MCF 10A (cell line): ENCODE measurements around the gene RAI1. TPM values are rescaled to one million over a fixed set of nuclear protein-coding genes. Genes with fewer than 3 reads are reported as not detected.

Experiments used
- BruUV-seq: library from RNA; stranded (reverse); fragments of 400-500 nt; replicated peaks from 2 replicates; lab custom pipeline; 2021; lab: Mats Ljungman, UMichigan
- CTCF ChIA-PET: fragments of 300-600 bp; sonication (Branson Sonifier 250); formaldehyde crosslinking; extraction: SDS; loops from one replicate; lab custom pipeline; 2021; ENCODE audit warnings: antibody characterized with exemption, inconsistent platforms; lab: Yijun Ruan, JAX
- POLR2A ChIA-PET: fragments of 300-600, 350-650 bp; sonication (Branson Sonifier 250); formaldehyde crosslinking; extraction: SDS; loops from one replicate; lab custom pipeline; 2020; ENCODE audit warnings: antibody characterized with exemption, inconsistent platforms; lab: Yijun Ruan, JAX
- DNase-seq: peaks from one replicate; pipeline ENCODE4 v3.0.0-alpha.2; 2018; ENCODE audit not compliant: unreplicated experiment
- H3K27ac Mint-ChIP-seq: one replicate; pipeline ENCODE4 v1.8.0; 2022; ENCODE audit warnings: mild to moderate bottlenecking, low read depth, mixed read lengths; ENCODE audit not compliant: unreplicated experiment
- H3K27me3 Mint-ChIP-seq: one replicate; pipeline ENCODE4 v1.8.0; 2022; ENCODE audit warnings: mixed read lengths; ENCODE audit not compliant: insufficient read depth, unreplicated experiment
- H3K36me3 Mint-ChIP-seq: one replicate; pipeline ENCODE4 v1.8.0; 2022; ENCODE audit warnings: mild to moderate bottlenecking, moderate library complexity, mixed read lengths; ENCODE audit not compliant: insufficient read depth, unreplicated experiment
- H3K4me1 Mint-ChIP-seq: one replicate; pipeline ENCODE4 v1.8.0; 2022; ENCODE audit warnings: mixed read lengths; ENCODE audit not compliant: insufficient read depth, unreplicated experiment
- H3K4me3 Mint-ChIP-seq: one replicate; pipeline ENCODE4 v1.8.0; 2022; ENCODE audit warnings: mild to moderate bottlenecking, moderate library complexity, mixed read lengths; ENCODE audit not compliant: unreplicated experiment
- H3K9me3 Mint-ChIP-seq: one replicate; pipeline ENCODE4 v1.8.0; 2022; ENCODE audit warnings: mixed read lengths; ENCODE audit not compliant: unreplicated experiment
- intact Hi-C: fragments of 100-400 bp; cut with micrococcal nuclease; formaldehyde crosslinking; loops from 2 replicates; pipeline ENCODE4 v1.14.1; 2022
- total RNA-seq: library from RNA; stranded (reverse); gene quantifications from 2 replicates; pipeline ENCODE4 v1.2.3, GENCODE V29; 2022
- TF ChIP-seq, protein P1 (sequence below): fragments of 200-600 bp; IDR thresholded peaks from one replicate; pipeline ENCODE4 v1.8.0; 2022; ENCODE audit warnings: antibody characterized with exemption, mild to moderate bottlenecking; ENCODE audit not compliant: unreplicated experiment

Gene RAI1
- total RNA-seq, 1 experiment from 2014 or later = 30.4 TPM

DNA sequence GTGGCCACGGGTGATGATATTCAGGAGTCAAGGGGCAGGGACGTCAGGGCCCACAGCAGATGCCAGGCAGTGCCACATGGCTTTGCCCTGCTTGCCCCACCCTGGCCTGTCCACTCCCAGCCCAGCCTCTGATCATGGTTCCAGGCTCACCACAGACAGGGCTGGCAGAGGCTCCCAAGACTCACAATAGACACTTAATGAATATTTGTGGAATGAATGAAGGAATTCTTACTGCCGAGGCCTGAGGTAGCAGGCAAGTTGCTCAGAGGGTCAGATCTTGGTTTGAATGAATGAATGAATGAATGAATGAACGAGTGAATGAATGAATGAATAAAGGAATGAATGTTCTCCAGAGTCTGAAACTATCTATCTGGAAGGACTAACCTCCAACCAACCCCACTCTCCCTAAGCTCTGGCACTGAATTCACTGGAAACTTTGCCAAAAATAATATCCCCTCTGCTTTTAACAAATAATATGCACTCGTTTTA lies 60.9 kb downstream of the RAI1 start:
- intact Hi-C loops = loop anchor here (5.0 kb wide), 1 partner anchor 50 kb away; no protein-coding TSS in a partner anchor
- Mint-ChIP-seq H3K4me3 (no peak overlapping the region), H3K27ac (peak overlapping the region; percentile 74), H3K9me3 (no peaks in the 10 kb centered on the region), H3K4me1 (peaks cover 54% of the 10 kb centered on the region), H3K36me3 (peaks cover 6% of the 10 kb centered on the region), H3K27me3 (no peaks in the 10 kb centered on the region)
- POLR2A ChIA-PET = no interaction called here
- BruUV-seq = no TSS peak
- CTCF ChIA-PET = interaction anchor here (0.6 kb wide), 1 partner anchor 505 kb away, joined by 4 read pairs; no protein-coding TSS in a partner anchor
- TF ChIP-seq, protein P1, sequence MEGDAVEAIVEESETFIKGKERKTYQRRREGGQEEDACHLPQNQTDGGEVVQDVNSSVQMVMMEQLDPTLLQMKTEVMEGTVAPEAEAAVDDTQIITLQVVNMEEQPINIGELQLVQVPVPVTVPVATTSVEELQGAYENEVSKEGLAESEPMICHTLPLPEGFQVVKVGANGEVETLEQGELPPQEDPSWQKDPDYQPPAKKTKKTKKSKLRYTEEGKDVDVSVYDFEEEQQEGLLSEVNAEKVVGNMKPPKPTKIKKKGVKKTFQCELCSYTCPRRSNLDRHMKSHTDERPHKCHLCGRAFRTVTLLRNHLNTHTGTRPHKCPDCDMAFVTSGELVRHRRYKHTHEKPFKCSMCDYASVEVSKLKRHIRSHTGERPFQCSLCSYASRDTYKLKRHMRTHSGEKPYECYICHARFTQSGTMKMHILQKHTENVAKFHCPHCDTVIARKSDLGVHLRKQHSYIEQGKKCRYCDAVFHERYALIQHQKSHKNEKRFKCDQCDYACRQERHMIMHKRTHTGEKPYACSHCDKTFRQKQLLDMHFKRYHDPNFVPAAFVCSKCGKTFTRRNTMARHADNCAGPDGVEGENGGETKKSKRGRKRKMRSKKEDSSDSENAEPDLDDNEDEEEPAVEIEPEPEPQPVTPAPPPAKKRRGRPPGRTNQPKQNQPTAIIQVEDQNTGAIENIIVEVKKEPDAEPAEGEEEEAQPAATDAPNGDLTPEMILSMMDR = no peak
- peak; percentile 21 for DNase-seq

DNA sequence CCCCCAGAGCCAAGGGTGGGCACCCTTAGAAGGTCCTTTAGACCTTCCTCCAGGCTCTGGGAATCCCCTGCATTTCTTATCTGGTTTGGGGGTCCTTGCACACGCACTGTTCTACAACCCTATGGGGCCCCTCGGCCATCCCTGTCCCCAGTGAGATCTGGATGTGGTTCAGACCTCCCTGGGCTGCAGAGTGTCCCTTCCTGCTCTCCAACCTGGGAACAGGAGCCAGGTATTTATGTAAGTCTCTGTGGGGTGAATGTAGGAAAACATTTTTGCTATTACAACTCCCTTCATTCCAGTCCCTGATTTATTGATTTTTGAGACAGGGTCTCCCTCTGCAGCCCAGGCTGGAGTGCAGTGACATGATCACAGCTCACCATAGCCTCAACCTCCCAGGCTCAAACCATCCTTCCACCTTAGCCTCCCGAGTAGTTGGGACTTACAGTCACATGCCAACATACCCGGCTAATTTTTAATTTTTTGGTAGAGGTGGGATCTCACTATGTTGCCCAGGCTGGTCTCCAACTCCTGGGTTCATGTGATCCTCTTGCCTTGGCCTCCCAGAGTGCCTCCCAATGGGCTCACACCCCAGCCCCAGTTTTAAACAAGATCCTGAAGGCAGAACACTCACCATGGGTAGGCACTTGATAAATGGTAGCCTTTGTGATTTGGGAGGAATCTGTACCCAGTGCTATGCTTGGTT lies 61.6 kb downstream of the RAI1 start:
- ChIA-PET CTCF (no interaction called here), POLR2A (no interaction called here)
- intact Hi-C loops = loop anchor here (5.0 kb wide), 1 partner anchor 51 kb away; no protein-coding TSS in a partner anchor
- peaks cover 54% of the 10 kb centered on the region for H3K4me1 Mint-ChIP-seq
- no TSS peak for BruUV-seq
- DNase-seq = no peak
- TF ChIP-seq, protein P1 = no peak
- H3K9me3 Mint-ChIP-seq = no peaks in the 10 kb centered on the region
- no peaks in the 10 kb centered on the region for H3K27me3 Mint-ChIP-seq
- no peak overlapping the region for H3K4me3 Mint-ChIP-seq
- H3K27ac Mint-ChIP-seq = peak overlapping the region; percentile 74
- peaks cover 6% of the 10 kb centered on the region for H3K36me3 Mint-ChIP-seq

DNA sequence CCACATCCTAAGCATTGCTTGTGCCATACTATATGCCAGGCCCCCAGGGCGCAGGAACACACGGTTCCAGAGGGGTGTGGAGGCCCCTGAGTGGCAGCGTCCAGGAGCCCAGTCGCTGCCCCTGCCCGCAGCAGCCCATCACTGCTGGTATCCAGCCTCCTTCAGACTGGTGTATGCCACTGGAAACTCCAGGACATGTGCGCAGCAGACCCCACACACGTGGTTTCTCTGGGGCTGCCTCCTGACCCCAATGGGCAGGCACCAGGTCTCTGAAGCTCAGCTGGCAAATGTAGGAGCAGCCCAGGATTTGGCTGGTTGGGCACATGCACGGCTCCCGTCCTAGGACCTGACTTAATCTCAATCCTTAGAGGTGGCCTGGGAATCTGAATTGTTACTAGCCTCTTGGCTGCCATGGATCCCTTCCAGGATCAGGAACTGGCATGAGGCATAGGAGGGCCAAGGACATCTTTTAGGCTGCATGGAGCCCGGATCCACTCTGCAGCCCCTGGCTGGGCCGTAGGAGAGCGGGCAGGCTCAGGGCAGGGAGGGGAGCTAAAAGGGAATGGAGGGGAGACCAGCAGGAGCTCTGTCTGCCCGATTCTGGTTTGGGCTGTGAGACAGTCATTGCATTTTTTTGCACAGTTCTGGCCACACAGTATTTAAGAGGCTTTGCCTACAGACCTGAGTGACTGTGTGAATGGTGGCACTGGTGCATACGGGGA lies 62.3 kb downstream of the RAI1 start:
- no peak overlapping the region for H3K4me3 Mint-ChIP-seq
- ChIA-PET POLR2A (no interaction called here), CTCF (interaction anchor here (1.3 to 2.0 kb wide), 2 partner anchors 14 to 31 kb away, joined by 3 to 5 read pairs; no protein-coding TSS in a partner anchor)
- no peaks in the 10 kb centered on the region for H3K9me3 Mint-ChIP-seq
- TF ChIP-seq, protein P1 = no peak
- peaks cover 6% of the 10 kb centered on the region for H3K36me3 Mint-ChIP-seq
- intact Hi-C loops = loop anchor here (5.0 kb wide), 1 partner anchor 51 kb away; no protein-coding TSS in a partner anchor
- H3K27ac Mint-ChIP-seq = peak overlapping the region; percentile 12
- peaks cover 53% of the 10 kb centered on the region for H3K4me1 Mint-ChIP-seq
- no TSS peak for BruUV-seq
- DNase-seq = no peak
- no peaks in the 10 kb centered on the region for H3K27me3 Mint-ChIP-seq

DNA sequence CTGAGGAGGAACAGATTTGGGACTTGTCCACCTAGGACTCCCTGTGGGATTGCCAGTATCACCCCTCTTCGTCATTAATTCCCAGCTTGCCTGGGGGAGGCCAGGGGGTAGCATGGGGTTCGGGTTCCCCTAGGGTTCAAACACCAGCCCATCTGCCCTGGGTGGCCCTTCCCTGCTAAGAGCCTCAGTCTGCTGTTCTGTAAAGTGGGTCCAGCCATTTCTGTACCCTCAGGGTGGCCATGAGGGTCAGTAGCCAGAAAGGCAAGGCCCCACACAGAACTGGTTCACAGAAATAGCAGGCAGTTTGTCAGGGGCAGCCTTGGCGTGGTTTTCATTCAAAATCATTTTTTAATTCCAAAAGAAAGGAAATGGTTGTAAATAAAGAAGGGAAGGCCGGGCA lies 62.9 kb downstream of the RAI1 start:
- CTCF ChIA-PET = interaction anchor here (1.3 to 2.0 kb wide), 2 partner anchors 15 to 30 kb away, joined by 3 to 5 read pairs; no protein-coding TSS in a partner anchor
- Mint-ChIP-seq H3K27ac (no peak overlapping the region), H3K36me3 (peaks cover 6% of the 10 kb centered on the region), H3K4me1 (peaks cover 47% of the 10 kb centered on the region), H3K4me3 (no peak overlapping the region), H3K9me3 (no peaks in the 10 kb centered on the region), H3K27me3 (no peaks in the 10 kb centered on the region)
- DNase-seq = no peak
- intact Hi-C loops = loop anchor here (5.0 kb wide), 1 partner anchor 52 kb away; no protein-coding TSS in a partner anchor
- TF ChIP-seq, protein P1 = no peak
- BruUV-seq = no TSS peak
- POLR2A ChIA-PET = no interaction called here
